Measurements from ENCODE around the gene TERT. TPM values are rescaled to one million over a fixed set of nuclear protein-coding genes. Genes with fewer than 3 reads are reported as not detected.

TERT gene
- total and polyA plus RNA-seq, 2 of the 8 experiments (the other 6 are each of a cell fraction or from before 2014, with no cell fraction given), result 13.1 to 23.1 TPM

GRCh38 chr5:1210832-1211251, 84.0 kb downstream of the TERT start:
- Histone ChIP-seq H3K56ac (replicated peaks; ENCODE audit: insufficient read length, low read depth, low read length) (no peak overlapping the region), H3K4me2 (ENCODE audit: insufficient read depth in 1 of 2, low read depth in 2 of 2, low read length in 2 of 2) (no peak overlapping the region), H2BK120ac (replicated peaks; ENCODE audit: low read depth, low read length) (no peak overlapping the region), H3K4me1 (replicated peaks in 1 of 4; ENCODE audit: control insufficient read depth in 3 of 4, insufficient read depth in 4 of 4, low read length in 3 of 4) (no peaks in the 10 kb centered on the region), H3K14ac (ENCODE audit: insufficient read length) (no peak overlapping the region), H2AK5ac (ENCODE audit: low read depth, low read length) (no peak overlapping the region), H3K18ac (ENCODE audit: extremely low read depth, low read length) (no peak overlapping the region), H2BK12ac (ENCODE audit: low read depth, low read length) (no peak overlapping the region), H3K36me3 (ENCODE audit: control insufficient read depth in 2 of 4, insufficient read depth in 4 of 4, low read length in 3 of 4) (no peaks in the 10 kb centered on the region), H4K8ac (ENCODE audit: extremely low read depth, insufficient read depth, low read length) (peak overlapping the region; percentile 51; the same call in 1 of the 2 replicates), H3K79me1 (ENCODE audit: low read depth, low read length) (no peaks in the 10 kb centered on the region), H2AFZ (ENCODE audit: low read length) (no peak overlapping the region), H3K23me2 (ENCODE audit: low read depth, low read length) (no peaks in the 10 kb centered on the region), H3K9ac (replicated peaks in 1 of 4; ENCODE audit: extremely low read depth in 1 of 4, low read depth in 3 of 4, low read length in 3 of 4) (no peak overlapping the region), H3K27ac (ENCODE audit: low read depth, low read length) (no peak overlapping the region), H4K20me1 (replicated peaks in 1 of 2; ENCODE audit: control insufficient read depth in 1 of 2, insufficient read depth in 2 of 2, low read length in 2 of 2) (peaks cover 3 to 6% of the 10 kb centered on the region in 2 experiments), H3K4ac (replicated peaks; ENCODE audit: insufficient read length, low read depth, low read length) (no peak overlapping the region), H3K4me3 (ENCODE audit: extremely low read depth in 1 of 4, insufficient read depth in 2 of 4, low read depth in 3 of 4, low read length in 4 of 4) (no peak overlapping the region), H3K79me2 (ENCODE audit: control insufficient read depth in 1 of 2, insufficient read depth in 2 of 2, low read length in 2 of 2) (no peaks in the 10 kb centered on the region), H2BK5ac (ENCODE audit: low read depth, low read length) (no peak overlapping the region), H4K91ac (replicated peaks; ENCODE audit: insufficient read length, low read length) (no peak overlapping the region), H2BK20ac (ENCODE audit: low read length) (no peak overlapping the region), H2BK15ac (ENCODE audit: low read length) (no peak overlapping the region), H4K5ac (ENCODE audit: insufficient read length, low read depth, low read length) (no peak overlapping the region), H3K27me3 (replicated peaks in 1 of 4; ENCODE audit: control insufficient read depth in 3 of 4, extremely low read depth in 1 of 4, insufficient read depth in 3 of 4, low read length in 3 of 4) (no peaks in the 10 kb centered on the region; a peak in 1 of 7 replicates), H3K9me3 (ENCODE audit: insufficient read depth in 2 of 2, low read depth in 1 of 2, low read length in 1 of 2) (peaks cover 0 to 2% of the 10 kb centered on the region in 2 experiments; a peak in 1 of 4 replicates), H3K23ac (ENCODE audit: insufficient read length) (no peak overlapping the region)
- WGBS, 2 experiments (ENCODE audit: extremely low coverage in 1 of 2, insufficient coverage in 1 of 2, insufficient read length in 1 of 2, insufficient replicate concordance in 2 of 2, low coverage in 1 of 2, low lambda C conversion rate in 2 of 2, missing lambda C conversion rate in 1 of 2), result 96% methylated on average over 10 of the region's 21 CpGs; no CpG with 5 or more reads in 1 of the 2 experiments
- POLR2A ChIA-PET (ENCODE audit: partially characterized antibody), result no interaction called here
- TF ChIP-seq GABPA (IDR thresholded peaks at IDR 0.05; ENCODE audit: borderline replicate concordance, insufficient read depth, low read length) (no peak), POLR2AphosphoS5 (IDR thresholded peaks at IDR 0.05; ENCODE audit: low read depth, low read length) (no peak), SAP30 (IDR thresholded peaks at IDR 0.05; ENCODE audit: insufficient read depth, insufficient replicate concordance, low read length) (no peak), SRF (IDR thresholded peaks at IDR 0.05; ENCODE audit: low read depth, low read length) (no peak), RNF2 (IDR thresholded peaks at IDR 0.05; ENCODE audit: borderline replicate concordance, low read depth, low read length, missing control alignments, poor library complexity, severe bottlenecking) (no peak)
- TF ChIP-seq, protein P1, sequence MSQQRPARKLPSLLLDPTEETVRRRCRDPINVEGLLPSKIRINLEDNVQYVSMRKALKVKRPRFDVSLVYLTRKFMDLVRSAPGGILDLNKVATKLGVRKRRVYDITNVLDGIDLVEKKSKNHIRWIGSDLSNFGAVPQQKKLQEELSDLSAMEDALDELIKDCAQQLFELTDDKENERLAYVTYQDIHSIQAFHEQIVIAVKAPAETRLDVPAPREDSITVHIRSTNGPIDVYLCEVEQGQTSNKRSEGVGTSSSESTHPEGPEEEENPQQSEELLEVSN (IDR thresholded peaks at IDR 0.05), result no peak
- TF ChIP-seq, protein P2, sequence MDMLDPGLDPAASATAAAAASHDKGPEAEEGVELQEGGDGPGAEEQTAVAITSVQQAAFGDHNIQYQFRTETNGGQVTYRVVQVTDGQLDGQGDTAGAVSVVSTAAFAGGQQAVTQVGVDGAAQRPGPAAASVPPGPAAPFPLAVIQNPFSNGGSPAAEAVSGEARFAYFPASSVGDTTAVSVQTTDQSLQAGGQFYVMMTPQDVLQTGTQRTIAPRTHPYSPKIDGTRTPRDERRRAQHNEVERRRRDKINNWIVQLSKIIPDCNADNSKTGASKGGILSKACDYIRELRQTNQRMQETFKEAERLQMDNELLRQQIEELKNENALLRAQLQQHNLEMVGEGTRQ (IDR thresholded peaks at IDR 0.05; ENCODE audit: low read length), result no peak
- no peak for FAIRE-seq
- CTCF ChIA-PET (ENCODE audit: partially characterized antibody), result no interaction called here
- DNase-seq (ENCODE audit: low read depth in 1 of 2, low spot score in 2 of 2), result no peak
